WI38 (cell line): ENCODE data around the gene IL3RA.

Experiments used
- H3K4me3 ChIP-seq: 2 replicates; pipeline ENCODE4 v1.5.1; 2011; ENCODE audit warnings: low read depth, mild to moderate bottlenecking, control low read depth, low read length
- TF ChIP-seq, protein P1 (sequence below): IDR thresholded peaks from 2 replicates; pipeline ENCODE4 v1.5.1; 2012; ENCODE audit warnings: low read depth, mild to moderate bottlenecking, control low read depth, low read length

Gene IL3RA

GRCh38 chrX:1387141-1387776 is 50.7 kb downstream of the IL3RA start:
- H3K4me3 ChIP-seq: no peak overlapping the region
- TF ChIP-seq, protein P1, sequence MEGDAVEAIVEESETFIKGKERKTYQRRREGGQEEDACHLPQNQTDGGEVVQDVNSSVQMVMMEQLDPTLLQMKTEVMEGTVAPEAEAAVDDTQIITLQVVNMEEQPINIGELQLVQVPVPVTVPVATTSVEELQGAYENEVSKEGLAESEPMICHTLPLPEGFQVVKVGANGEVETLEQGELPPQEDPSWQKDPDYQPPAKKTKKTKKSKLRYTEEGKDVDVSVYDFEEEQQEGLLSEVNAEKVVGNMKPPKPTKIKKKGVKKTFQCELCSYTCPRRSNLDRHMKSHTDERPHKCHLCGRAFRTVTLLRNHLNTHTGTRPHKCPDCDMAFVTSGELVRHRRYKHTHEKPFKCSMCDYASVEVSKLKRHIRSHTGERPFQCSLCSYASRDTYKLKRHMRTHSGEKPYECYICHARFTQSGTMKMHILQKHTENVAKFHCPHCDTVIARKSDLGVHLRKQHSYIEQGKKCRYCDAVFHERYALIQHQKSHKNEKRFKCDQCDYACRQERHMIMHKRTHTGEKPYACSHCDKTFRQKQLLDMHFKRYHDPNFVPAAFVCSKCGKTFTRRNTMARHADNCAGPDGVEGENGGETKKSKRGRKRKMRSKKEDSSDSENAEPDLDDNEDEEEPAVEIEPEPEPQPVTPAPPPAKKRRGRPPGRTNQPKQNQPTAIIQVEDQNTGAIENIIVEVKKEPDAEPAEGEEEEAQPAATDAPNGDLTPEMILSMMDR: no peak

DNA sequence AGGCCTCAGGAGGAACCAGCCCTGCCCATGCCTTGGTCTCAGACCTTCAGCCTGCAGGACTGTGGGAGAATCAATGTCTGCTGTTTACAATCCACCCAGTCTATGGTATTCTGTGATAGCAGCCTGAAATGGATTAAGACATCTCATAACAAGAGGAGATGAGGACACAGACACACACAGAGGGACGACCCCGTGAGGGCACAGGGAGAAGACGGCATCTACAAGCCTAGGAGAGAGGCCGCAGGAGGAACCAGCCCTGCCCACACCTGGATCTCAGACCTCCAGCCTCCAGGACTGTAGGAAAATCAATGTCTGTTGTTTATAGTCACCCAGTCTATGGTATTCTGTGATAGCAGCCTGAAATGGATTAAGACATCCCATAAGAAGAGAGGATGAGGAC is 52.1 kb downstream of the IL3RA start:
- no peak overlapping the region for H3K4me3 ChIP-seq
- TF ChIP-seq, protein P1: no peak

GRCh38 chrX:1389181-1389992 is 52.8 kb downstream of the IL3RA start:
- TF ChIP-seq, protein P1: no peak
- no peak overlapping the region for H3K4me3 ChIP-seq

GRCh38 chrX:1389993-1390285 is 53.4 kb downstream of the IL3RA start:
- TF ChIP-seq, protein P1: no peak
- H3K4me3 ChIP-seq: no peak overlapping the region

DNA sequence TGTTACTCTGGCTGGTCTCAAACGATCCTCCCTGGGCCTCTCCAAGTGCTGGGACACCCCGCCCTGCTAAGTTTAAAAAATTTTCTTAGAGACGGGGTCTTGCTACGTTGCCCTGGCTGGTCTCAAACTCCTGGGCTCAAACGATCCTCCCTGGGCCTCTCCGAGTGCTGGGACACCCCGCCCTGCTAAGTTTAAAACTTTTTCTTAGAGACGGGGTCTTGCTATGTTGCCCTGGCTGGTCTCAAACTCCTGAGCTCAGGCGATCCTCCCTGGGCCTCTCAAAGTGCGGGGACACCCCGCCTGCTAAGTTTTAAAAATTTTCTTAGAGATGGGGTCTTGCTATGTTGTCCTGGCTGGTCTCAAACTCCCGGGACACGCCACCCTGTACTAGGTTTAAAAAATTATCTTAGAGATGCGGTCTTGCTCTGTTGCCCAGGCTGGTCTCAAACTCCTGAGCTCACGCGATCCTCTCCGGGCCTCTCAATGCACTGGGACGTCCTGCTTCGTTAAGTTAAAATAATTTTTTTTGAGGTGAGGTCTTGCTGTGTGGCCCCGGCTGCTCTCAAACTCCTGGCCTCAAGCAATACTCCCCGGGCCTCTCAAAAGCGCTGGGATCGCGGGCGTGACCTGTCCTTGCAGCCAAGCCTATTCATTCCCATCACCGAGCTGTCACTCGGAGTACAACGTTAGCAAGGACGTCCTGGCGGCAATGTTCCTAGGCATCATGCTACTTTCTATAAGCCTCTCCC is 54.2 kb downstream of the IL3RA start:
- peak overlapping the region; percentile 83 for H3K4me3 ChIP-seq
- TF ChIP-seq, protein P1: no peak

GRCh38 chrX:1391370-1391706 is 54.8 kb downstream of the IL3RA start:
- peak overlapping the region; percentile 83 for H3K4me3 ChIP-seq
- TF ChIP-seq, protein P1: no peak

DNA sequence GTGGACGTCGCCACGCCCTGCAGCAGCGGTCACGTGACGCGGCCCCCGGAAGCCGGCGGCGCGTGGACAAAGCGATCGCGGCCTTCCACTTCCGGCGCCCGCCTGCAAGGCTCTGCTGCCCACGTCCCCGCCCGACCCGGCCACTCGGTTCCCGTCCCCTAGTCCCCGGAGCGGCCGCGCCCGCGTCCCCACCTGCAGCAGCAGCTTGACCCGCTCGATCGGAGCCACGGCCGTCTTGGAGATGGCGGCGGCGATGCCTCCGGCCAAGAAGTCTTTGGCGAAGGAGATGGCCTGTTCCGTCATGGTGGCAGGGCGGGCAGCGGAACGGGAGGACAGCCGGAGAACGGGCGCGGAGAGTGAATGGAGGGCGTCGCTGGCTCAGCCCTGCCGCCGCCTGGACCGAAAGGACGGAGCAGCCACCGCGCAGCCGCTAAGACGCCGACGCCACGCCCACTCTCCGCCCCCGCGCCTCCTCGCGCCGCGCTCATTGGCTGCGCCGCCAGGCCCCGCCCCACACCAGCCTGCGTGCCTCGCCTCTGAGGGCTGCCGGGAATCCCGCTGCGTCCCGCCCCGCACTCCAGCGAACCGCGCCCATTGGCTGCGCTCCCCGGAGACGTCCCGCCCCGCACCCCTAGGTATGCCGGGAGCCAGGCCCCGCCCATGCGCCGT is 55.3 kb downstream of the IL3RA start, which contains the start of gene SLC25A6:
Gene SLC25A6, minus strand, starts transcription at position 407 of the 669 bp plus-strand sequence. Its CDS starts 104 bp downstream, at position 303.
- peak within 1 kb of the TSS; percentile 83 for H3K4me3 ChIP-seq
- TF ChIP-seq, protein P1: no peak
